ENCODE results near the gene RC3H1.

DNA sequence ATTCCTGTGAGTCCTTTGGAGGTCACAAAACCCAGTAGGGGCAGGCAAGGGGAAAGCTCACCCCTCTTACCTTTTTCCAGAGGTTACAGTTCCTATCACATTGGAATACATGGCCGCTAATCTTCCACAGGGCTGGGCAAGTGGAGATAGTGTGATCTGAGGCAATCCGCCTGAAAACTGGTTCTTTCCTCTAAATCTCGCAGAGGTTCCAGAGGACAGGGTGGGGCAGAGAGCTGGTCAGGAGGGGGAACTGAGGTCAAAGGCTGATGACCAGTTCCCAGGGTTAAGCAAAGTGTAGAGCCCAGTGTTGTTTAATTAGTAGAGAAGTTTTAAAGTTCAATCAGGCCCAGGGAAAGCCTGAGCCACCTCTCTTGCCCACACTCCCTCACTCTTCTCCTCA, 105.0 kb downstream of the RC3H1 start, which contains the start of gene SERPINC1:
- no peak for TF ChIP-seq CTCF (IDR thresholded peaks at IDR 0.05)
- TF ChIP-seq POLR2A (IDR thresholded peaks at IDR 0.05): no peak

All from testis (tissue), 2 donors.